Activated CD8-positive, alpha-beta memory T cell treated with anti-CD3 and anti-CD28 coated beads for 24 hours (primary cell): ENCODE data around the gene NDN.
A peak's percentile ranks its signal among the peaks of the same experiment; 100 is the strongest.
"Not testable (repeated sequence)": the region's sequence is repeated elsewhere in the genome, so short reads cannot be mapped to it uniquely, and the experiment has no call there.

Experiments used
- DNase-seq: peaks from one replicate; pipeline ENCODE4 v3.0.0-alpha.2; 2020

Gene NDN

GRCh38 chr15:23687143-23687470 lies at the start of gene NDN:
NDN (minus strand) TSS chr15:23687305; CDS start chr15:23687217, 88 bp downstream.
- no peak for DNase-seq

- no peak for DNase-seq
These were observed 49.0 kb upstream of the NDN start for GRCh38 chr15:23736033-23736673.

- no peak for DNase-seq
These were observed 47.8 kb upstream of the NDN start for GRCh38 chr15:23734862-23735261.

GRCh38 chr15:23713874-23714656 lies 27.0 kb upstream of the NDN start:
- not testable (repeated sequence) for DNase-seq

- no peak for DNase-seq
These were observed 21.2 kb upstream of the NDN start for GRCh38 chr15:23708332-23708731.

- no peak for DNase-seq
These were observed 8.2 kb upstream of the NDN start for GRCh38 chr15:23695282-23695681.

- DNase-seq = no peak
These were observed 7.5 kb upstream of the NDN start for GRCh38 chr15:23694592-23694991.

GRCh38 chr15:23690450-23690852 lies 3.3 kb upstream of the NDN start:
- DNase-seq = no peak

GRCh38 chr15:23690015-23690414 lies 2.9 kb upstream of the NDN start:
- no peak for DNase-seq

- DNase-seq = no peak
These were observed 501 bp downstream of the NDN start for GRCh38 chr15:23686466-23687142.

GRCh38 chr15:23671481-23671880 lies 15.6 kb downstream of the NDN start:
- no peak for DNase-seq

GRCh38 chr15:23670970-23671369 lies 16.1 kb downstream of the NDN start:
- no peak for DNase-seq

- DNase-seq = no peak
These were observed 23.9 kb downstream of the NDN start for GRCh38 chr15:23663232-23663631.

GRCh38 chr15:23648920-23649515 lies 38.1 kb downstream of the NDN start:
- DNase-seq = no peak

- no peak for DNase-seq
These were observed 39.4 kb downstream of the NDN start, which contains the start of gene MAGEL2 for GRCh38 chr15:23647421-23648370. MAGEL2 (minus strand) TSS chr15:23647867; CDS start chr15:23647742, 125 bp downstream.

- DNase-seq = no peak
These were observed 40.2 kb downstream of the NDN start for GRCh38 chr15:23647001-23647295.

- DNase-seq = no peak
These were observed 40.7 kb downstream of the NDN start for GRCh38 chr15:23646165-23647000.

GRCh38 chr15:23645371-23646164 lies 41.5 kb downstream of the NDN start:
- no peak for DNase-seq

- no peak for DNase-seq
These were observed 42.3 kb downstream of the NDN start for GRCh38 chr15:23644829-23645228.

GRCh38 chr15:23642413-23643044 lies 44.6 kb downstream of the NDN start:
- peak; percentile 64 for DNase-seq
